ENCODE results near the gene HORMAD2.
"Not testable (repeated sequence)": the region's sequence is repeated elsewhere in the genome, so short reads cannot be mapped to it uniquely, and the experiment has no call there.

Gene HORMAD2

DNA sequence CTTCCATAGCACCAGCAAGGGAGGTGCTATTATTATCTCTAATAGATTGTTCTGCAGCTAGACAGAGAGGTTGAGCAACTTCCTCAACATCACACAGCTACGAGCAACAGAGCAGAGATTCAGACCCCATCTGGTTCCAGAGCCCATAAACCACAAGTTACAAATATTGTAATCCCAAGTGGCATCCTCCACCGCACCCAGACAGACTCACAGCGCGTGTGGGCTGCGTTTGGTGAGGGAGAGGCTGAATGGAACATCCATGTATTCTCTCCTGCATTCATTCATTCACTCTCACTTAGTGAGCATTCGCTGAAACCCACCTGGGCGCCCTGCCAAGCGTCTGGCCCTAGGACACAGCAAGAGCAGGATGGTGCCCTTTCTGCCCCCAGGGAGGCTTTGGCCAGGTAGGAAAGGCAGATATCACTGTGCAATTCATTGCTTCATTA is 132.8 kb downstream of the HORMAD2 start:
- DNase-seq = no peak

DNA sequence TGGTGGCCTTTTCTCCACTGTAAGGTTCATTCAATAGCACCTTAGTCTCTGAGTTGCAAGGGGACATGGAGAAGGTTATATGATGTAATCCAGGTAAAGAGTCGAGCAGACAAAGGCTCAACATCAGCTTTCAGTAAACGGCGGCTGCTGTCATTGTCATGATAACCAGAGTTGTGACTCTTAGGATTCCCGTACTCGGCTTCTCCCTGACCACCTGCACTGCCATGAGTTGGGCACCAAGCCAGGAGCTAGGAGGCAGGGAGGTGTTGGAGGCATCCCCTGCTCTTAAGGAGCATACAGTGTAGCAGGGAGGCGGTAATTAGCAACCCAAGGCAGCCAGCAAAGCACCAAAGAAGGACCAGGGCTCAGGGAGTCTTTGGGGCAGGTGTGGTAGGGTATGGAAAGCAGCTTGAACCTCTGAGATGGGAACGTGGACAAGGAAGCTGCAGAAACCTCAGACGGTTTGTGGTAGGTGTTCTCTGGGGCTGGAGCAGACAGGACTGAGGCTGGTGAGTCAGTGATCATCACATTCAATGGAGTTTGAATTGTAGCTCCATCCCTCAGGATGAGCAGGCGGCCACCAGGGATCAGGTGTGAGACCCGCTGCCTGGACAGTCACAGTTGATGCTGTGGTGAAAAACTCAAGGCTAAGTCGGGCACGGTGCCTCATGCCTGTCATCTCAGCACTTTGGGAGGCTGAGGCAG is 134.6 kb downstream of the HORMAD2 start:
- DNase-seq = no peak

DNA sequence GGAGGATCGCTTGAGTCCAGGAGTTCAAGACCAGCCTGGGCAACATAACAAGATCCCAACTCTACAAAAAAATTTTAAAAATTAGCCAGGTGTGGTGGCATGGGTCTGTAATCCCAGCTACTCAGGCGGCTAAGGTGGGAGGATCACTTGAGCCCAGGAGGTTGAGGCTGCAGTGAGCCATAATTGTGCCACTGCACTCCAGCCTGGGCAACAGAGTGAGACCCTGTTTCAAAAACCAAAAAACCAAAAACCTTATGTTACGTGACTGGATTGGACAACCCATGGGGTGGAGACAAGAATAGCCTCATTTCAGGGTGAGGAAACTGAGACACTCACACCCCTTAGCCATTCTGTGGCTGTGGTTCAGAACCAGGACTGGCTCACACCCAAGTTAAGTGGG is 136.0 kb downstream of the HORMAD2 start:
- not testable (repeated sequence) for DNase-seq

DNA sequence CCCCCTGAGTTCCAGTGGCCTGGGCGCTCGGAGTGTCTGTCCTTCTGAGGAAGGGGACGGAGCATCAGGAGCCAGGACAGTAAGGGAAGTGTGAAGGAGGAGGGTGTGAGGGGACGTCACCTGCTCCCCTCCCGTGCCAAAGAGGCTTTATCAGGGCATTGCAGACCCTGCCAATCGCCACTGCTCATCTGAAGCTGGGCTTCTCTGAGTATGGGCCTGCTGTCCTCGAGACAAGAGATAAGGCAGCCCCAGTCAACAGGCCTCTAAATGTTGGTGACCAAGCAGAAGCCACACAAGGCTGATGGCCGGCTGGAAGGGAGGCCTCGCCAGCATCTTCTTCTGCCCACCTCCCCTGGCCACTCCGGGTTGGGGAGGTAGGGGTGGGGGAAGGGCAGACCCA is 136.4 kb downstream of the HORMAD2 start:
- DNase-seq = no peak

DNA sequence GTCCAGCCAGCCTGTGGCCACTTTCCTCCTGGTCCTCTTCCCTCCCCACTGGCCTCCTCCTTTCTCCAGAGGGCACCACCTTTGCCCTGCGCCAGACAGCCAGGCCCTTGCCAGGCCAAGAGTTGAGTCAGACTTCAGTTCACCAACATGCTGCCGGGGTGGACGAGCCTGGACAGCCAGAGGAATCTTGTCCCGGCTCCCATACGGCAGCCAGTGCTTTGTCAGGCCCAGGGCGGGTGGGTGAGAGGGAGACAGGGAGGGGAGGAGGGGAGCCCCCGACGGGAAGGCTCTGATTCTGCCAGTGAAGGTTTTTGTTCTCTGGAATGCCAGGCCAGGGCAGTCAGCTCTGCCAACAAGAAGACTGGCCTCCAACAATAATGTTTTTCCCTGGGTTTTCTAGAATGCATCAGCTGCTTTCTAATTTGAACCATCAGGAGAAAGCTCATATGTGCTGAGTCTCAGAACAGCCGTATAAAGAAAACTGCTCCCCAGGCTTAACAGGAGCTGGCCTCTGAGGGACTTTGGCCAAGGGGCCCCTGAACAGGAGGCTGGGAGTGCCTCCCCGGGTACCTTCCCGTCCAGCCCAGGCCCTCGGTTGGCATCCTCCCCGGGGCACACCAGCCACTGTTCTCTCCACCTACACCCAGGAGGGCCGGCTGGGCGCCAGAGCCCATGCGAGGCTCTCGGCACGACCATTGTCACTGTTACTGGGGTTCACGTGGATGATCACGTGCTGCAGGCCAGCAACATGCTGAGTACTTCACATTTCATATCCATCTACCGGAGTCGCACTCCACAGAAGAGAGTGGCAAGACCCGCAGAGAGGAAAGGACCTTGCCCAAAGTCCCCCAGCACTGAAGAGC is 137.7 kb downstream of the HORMAD2 start:
- no peak for DNase-seq

DNA sequence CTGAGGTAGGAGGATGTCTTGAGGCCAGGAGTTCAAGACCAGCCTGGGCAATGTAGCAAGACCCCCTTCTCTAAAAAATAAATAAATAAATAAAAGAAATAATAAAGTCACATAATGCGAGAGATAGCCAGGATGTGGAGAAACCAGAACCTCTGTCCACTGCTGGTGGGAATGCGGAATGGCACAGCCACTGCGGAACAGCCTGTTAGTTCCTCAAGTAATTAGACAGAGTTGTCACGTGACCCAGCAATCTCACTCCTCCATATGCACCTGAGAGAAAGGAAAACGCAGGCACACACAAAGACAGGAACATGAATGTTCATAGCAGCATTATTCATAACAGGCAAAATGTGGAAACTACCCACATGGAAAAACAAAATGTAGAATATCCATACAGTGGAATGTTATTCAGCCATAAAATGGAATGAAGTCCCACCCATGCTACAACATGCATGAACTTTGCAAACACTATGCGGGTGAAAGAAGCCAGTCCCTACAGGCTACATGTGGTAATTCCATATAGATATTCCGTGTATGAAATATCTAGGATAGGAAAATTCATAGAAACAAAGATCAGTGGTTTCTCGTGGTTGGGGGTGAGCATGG is 138.9 kb downstream of the HORMAD2 start:
- DNase-seq = no peak

DNA sequence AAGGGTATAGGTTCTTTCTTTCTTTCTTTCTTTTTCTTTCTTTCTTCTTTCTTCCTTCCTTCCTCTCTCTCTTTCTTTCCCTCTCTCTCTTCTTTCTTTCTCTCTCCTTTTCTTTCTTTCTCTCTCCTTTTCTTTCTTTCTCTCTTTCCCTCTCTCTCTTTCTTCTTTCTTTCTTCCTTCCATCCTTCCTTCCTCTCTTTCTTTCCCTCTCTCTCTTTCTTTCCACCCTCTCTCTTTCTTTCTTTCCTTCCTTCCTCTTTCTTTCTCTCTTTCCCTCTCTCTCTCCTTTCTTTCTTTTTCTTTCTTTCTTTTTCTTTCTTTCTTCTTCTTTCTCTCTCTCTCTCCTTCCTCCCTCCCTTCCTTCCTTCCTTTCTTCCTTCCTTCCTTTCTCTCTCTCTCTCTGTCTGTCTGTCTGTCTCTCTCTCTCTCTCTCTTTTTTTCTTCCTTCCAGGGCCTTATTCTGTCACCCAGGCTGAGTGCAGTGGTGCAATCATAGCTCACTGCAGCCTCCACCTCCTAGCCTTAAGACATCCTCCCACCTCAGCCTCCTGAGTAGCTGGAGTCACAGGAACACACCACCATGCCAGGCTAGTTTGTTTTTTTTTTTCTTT is 139.5 kb downstream of the HORMAD2 start:
- no peak for DNase-seq

DNA sequence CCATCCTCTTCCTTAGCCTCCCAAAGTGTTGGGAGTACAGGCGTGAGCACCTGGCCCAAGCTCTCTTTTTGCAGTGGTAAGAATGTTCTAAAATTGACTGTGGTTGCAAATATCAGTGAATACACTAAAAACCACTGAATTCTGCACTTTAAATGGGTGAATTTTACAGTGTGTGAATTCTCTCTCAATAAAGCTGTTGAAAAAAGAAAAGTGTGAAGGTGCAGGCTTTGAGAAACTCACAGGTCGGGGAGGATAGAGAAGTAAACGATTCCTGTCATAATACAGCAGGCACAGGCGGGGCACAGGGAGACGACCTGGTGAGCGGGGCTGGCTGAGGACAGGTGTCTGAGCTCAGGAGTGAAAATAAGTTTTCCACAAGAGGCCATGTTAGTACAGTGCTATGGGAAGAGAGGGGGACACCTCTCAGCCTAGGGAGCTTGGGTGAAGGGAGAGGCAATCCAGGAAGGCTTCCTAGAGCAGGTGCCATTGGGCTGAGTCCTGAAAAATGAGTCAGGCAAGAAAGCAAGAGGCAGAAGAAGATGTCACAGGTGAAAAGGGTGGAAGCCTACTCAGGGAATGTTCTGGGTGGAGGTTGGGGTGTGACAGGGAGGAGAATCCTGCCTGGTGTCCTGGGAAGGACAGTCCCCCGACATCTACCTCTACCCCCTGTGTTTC is 140.2 kb downstream of the HORMAD2 start:
- DNase-seq = no peak

DNA sequence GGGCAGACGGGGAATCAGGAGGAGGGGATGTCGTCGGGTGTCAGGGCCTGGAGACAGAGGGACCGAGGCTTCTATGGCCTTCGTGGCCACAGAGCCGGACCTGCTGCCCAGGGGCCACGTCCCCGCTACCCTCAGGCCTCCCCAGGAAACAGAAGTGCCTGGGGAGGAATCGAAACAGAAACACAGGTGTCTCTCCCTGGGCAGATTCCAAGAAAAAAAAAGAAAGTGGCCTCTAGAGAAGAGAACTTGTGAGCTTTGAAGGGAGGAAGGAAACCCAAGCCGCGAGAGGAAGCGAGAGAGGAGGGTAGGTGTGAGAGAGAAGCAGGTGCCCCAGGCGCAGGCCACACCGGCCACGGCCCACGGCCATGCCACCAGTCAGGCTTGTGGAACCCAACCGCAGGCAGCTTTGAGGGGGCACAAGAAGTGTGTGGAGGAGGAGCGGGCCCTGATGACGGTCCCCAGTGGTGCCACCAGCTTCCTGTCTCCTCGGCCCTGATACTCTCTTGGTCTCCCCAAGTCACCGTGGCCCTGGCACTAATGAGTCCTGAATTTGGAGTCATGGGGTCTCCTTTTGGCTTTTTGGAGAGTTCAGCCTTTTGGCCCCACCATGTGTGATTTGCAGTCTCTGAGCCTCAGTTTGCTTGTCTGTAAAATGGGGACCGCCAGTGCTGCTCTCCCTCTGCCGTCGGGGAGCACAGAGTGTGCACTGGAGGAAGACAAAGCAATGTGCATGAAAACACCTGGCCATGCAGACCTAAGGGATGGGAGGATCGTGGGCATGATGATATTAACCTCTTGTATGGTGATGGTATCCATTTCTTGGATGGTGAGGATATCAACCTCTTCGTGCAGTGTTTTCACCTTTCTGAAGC is 141.1 kb downstream of the HORMAD2 start:
- DNase-seq = peak; percentile 69 to 80

DNA sequence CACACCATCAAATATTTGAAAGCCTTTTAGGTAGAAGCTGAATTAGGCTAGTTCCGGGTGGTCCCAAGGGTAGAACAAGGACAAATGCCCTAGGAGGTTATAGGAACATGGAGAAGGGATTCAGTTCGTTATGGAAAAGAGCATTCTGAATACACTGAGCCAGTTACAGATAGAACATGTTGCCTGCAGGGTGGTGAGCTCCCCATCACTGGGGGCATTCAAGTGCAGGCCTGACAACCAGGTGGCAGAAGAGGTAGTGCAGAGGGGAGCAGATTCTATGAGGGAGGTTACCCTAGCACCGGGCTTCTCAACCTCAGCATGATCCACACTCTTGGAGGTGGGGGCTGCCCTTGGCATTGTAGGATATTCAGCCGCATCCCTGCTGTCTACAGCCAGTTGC is 142.1 kb downstream of the HORMAD2 start:
- no peak for DNase-seq

DNA sequence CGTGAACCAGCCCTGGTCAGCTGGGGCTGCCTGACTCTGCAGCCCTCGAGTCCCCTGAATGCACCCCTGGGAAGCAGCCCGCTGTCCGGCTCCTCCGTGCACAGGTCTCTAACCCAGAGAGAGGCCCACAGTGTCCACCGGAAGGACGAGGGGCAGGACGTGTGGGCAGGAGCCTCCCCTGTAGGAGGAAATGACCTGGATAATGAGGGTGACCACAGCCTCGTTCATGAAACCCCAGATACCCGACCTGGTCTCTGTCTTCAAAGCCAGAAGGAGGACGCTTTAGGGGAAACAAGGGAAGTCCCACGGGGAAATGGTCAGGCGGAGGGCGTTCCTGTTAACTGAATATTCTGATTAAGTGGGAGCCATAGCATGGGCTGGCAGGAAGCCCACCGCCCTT is 143.0 kb downstream of the HORMAD2 start:
- no peak for DNase-seq

DNA sequence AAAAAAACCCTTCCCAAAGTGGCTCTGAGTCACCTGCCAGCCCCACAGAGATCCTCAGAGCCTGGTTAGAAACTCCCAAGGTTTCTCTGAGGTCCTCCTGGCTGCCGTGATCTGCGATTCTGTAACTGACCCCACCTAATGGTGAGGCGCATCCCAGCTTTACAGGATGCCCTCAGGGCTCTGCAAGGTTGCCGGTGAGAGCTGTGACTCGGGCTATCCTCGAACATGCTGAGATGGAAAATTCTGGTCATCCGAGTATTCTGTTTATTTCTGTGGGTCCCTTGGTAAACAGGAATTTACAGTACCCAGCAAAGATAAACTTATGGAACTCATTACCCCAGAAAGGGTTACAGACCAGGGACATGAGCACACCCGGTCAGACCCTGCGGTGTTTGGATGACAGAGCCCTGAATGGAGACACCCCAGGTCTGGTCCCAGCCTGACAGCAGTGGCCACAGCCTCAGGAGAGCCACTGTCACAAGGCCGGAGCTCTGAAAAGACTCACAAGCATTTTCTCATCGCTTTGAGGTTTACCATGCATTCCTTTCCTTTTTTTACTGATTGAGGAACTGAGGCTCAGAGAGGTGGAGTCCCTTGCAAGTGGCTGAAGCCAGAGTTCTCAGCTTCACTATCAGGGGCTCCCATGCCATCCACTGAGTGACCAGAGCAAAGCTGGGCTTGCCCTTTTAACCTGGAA is 144.0 kb downstream of the HORMAD2 start:
- no peak for DNase-seq

DNA sequence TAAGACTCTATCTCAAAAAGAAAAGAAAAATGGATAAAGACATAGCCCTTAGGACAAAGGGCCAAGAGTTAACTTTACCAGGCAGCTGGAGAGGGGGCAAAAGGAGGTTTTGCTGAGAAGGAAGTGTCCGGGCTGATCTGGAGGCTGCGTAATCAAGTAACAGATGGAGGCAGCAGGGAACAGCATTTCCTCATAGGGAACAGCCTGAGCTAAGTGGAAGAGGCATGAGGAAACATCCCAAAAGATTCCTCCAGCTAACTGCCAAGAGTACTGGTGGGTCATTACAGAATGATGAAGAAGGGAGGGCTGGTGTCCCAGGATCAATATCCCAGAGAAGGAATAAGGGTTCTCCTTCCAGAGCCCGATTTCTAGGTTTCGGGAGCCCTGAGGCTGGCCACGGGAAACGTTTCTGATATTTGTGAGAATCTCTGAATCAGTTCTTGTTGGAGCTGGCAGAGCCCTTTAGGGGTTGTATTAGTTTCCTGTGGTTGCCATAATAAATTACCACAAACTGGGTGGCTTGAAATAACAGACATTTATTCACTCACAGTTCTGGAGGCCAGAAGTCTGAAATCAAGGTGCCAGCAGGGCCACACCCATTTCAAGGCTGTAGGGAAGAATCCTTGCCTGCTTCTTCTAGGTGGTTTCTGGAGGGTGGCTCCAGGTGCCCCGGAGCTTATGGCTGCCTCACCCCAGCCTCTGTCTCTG is 145.1 kb downstream of the HORMAD2 start:
- no peak for DNase-seq

DNA sequence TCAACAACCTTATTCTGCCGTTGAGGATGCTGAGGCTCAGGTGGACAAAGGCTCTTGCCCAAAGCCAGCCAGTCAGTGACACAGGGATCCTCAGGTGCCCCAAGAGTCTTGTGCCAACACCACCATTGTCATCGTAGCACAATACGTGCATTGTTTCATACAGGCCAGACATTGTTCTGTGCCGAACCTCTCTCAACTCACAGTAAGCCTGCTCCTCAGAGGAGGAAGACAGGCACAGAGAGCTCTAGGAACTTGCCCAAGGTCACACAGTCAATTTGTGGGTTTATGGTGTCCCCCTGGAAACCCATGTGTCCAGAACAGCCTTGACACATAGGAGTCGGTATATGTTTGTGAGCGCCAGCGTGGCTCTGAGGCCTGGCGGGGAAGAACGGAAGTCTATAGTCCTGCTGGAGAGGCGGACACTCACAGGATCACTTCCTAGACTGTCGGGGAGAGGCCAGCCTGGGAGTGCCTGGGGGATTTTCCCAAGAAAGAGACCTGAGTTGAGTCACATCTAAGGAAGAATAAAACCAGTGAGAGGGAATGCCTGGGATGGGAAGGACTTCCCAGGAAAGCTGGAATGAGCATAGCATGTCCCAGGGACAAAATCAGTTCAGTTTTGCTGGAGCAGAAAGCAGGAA is 146.0 kb downstream of the HORMAD2 start:
- no peak for DNase-seq

Data from CD4-positive, alpha-beta T cell treated with Interleukin-4 for 1 hour (primary cell).